HepG2 (cell line): ENCODE results near the gene TAS2R1. TPM values are rescaled to one million over a fixed set of nuclear protein-coding genes. Genes with fewer than 3 reads are reported as not detected.

Experiments used
- ATAC-seq: fragments of 200-7000 bp; cut with Tn5 transposase; 3 replicates; pipeline ENCODE4 v1.9.1; 2020; ENCODE audit warnings: mild to moderate bottlenecking, moderate library complexity
- BruUV-seq: library from RNA; stranded (reverse); fragments of 400-500 nt; replicated peaks from 2 replicates; lab custom pipeline; 2021; lab: Mats Ljungman, UMichigan
- CTCF ChIA-PET: fragments of 300-600 bp; formaldehyde crosslinking; extraction: SDS; loops from one replicate; lab custom pipeline; 2021; ENCODE audit warnings: low total read pairs, inconsistent platforms, low intra/inter-chr PET ratio; lab: Yijun Ruan, JAX
- POLR2A ChIA-PET: fragments of 350-600 bp; sonication (Branson Sonifier 250); formaldehyde crosslinking; loops from one replicate; lab custom pipeline; 2020; ENCODE audit warnings: antibody characterized with exemption, inconsistent platforms; lab: Yijun Ruan, JAX
- DNase-seq: peaks from one replicate; pipeline ENCODE4 v3.0.0-alpha.2; 2015; ENCODE audit warnings: low spot score
- FAIRE-seq: peaks from 3 replicates; lab custom pipeline; 2011; peaks lifted over from hg19 to GRCh38; lab: Jason Lieb, UNC
- H2AFZ ChIP-seq: one replicate; pipeline ENCODE4 v1.6.1; 2011; ENCODE audit warnings: low read length, inconsistent platforms
- H3K27ac ChIP-seq: fragments of 300-600 bp; 3 replicates; pipeline ENCODE4 v1.8.0; 2011; ENCODE audit warnings: mixed run types, mild to moderate bottlenecking, mixed read lengths, low read length, inconsistent platforms; ENCODE audit not compliant: insufficient read depth; ENCODE audit errors: extremely low read length
- H3K27me3 ChIP-seq, 2 experiments: fragments of 200-600 bp in 1 of 2; 2 replicates in 1 of 2; 3 replicates in 1 of 2; pipeline versions ENCODE4 v1.6.0 to v1.8.0; 2011; ENCODE audit warnings: low read length in 2 of 2, mild to moderate bottlenecking in 2 of 2, moderate library complexity in 2 of 2, inconsistent platforms in 1 of 2; ENCODE audit not compliant: insufficient read depth in 2 of 2, control insufficient read depth in 1 of 2
- H3K36me3 ChIP-seq, 2 experiments: fragments of 200-600 bp in 1 of 2; replicated peaks in 1 of 2; 2 replicates in 1 of 2; 3 replicates in 1 of 2; pipeline versions ENCODE4 v1.5.1 to v1.8.0; 2011; ENCODE audit warnings: low read length in 2 of 2, inconsistent platforms in 1 of 2; ENCODE audit not compliant: insufficient read depth in 2 of 2, control insufficient read depth in 1 of 2
- H3K4me1 ChIP-seq: 2 replicates; pipeline ENCODE4 v1.5.1; 2012; ENCODE audit warnings: low read length, inconsistent platforms; ENCODE audit not compliant: insufficient read depth
- H3K4me2 ChIP-seq: 2 replicates; pipeline ENCODE4 v1.6.0; 2011; ENCODE audit warnings: low read depth, low read length, inconsistent platforms
- H3K4me3 ChIP-seq, 3 experiments: fragments of 200-600 bp in 1 of 3; sonication (generic), shearing (Covaris generic) in 1 of 3; replicated peaks in 1 of 3; 2 replicates each; pipeline ENCODE4 v1.5.1; 2011 to 2016; ENCODE audit warnings: low read length in 3 of 3, inconsistent platforms in 2 of 3, low read depth in 2 of 3, mild to moderate bottlenecking in 2 of 3, control low read depth in 1 of 3, mixed read lengths in 1 of 3; ENCODE audit not compliant: insufficient read depth in 1 of 3
- H3K79me2 ChIP-seq: one replicate; pipeline ENCODE4 v1.6.1; 2011; ENCODE audit warnings: low read length, inconsistent platforms; ENCODE audit not compliant: insufficient read depth
- H3K9ac ChIP-seq: 2 replicates; pipeline ENCODE4 v1.6.0; 2011; ENCODE audit warnings: mild to moderate bottlenecking, low read depth, low read length, inconsistent platforms; ENCODE audit not compliant: insufficient read depth
- H3K9me3 ChIP-seq: 2 replicates; pipeline ENCODE4 v1.5.1; 2012; ENCODE audit warnings: mild to moderate bottlenecking, low read length
- H4K20me1 ChIP-seq: 2 replicates; pipeline ENCODE4 v1.6.0; 2011; ENCODE audit warnings: inconsistent platforms, mild to moderate bottlenecking, low read length, moderate library complexity; ENCODE audit not compliant: insufficient read depth
- GATA4 ChIP-seq: sonication (generic); IDR thresholded peaks from 2 replicates; pipeline ENCODE4 v1.6.1; 2016; ENCODE audit warnings: antibody characterized with exemption, low read depth, borderline replicate concordance
- HDAC2 ChIP-seq: sonication (generic); formaldehyde crosslinking; IDR thresholded peaks from 2 replicates; pipeline ENCODE4 v1.4.0; 2020; ENCODE audit warnings: missing genetic modification reagents
- JUN ChIP-seq: sonication (generic); formaldehyde crosslinking; IDR thresholded peaks from 2 replicates; pipeline ENCODE4 v1.4.0; 2020; ENCODE audit warnings: mild to moderate bottlenecking, missing genetic modification reagents
- KAT2B ChIP-seq: fragments of 150-350 bp; IDR thresholded peaks from 2 replicates; pipeline ENCODE4 v1.6.1; 2014; ENCODE audit warnings: low read depth, low read length, borderline replicate concordance
- PAX8 ChIP-seq: sonication (generic); formaldehyde crosslinking; IDR thresholded peaks from 2 replicates; pipeline ENCODE4 v1.8.0; 2022; ENCODE audit warnings: mild to moderate bottlenecking, missing genetic modification reagents, borderline replicate concordance
- RXRA ChIP-seq: sonication (generic); formaldehyde crosslinking; IDR thresholded peaks from 2 replicates; pipeline ENCODE4 v1.5.1; 2020; ENCODE audit warnings: missing genetic modification reagents
- ZFP91 ChIP-seq: sonication (generic); formaldehyde crosslinking; IDR thresholded peaks from 2 replicates; pipeline ENCODE4 v1.9.0; 2022; ENCODE audit warnings: missing genetic modification reagents, mild to moderate bottlenecking, borderline replicate concordance
- ZNF343 ChIP-seq: sonication (generic); formaldehyde crosslinking; IDR thresholded peaks from 2 replicates; pipeline ENCODE4 v1.4.0; 2020; ENCODE audit warnings: mild to moderate bottlenecking, missing genetic modification reagents
- ZNF607 ChIP-seq: sonication (generic); formaldehyde crosslinking; IDR thresholded peaks from 2 replicates; pipeline ENCODE4 v1.5.1; 2020; ENCODE audit warnings: missing genetic modification reagents, mild to moderate bottlenecking, borderline replicate concordance
- ZNF660 ChIP-seq: sonication (generic); formaldehyde crosslinking; IDR thresholded peaks from 2 replicates; pipeline ENCODE4 v1.5.1; 2020; ENCODE audit warnings: mild to moderate bottlenecking, low read depth, missing genetic modification reagents, borderline replicate concordance
- ZUFSP ChIP-seq: sonication (generic); formaldehyde crosslinking; IDR thresholded peaks from 2 replicates; pipeline ENCODE4 v1.9.0; 2021; ENCODE audit warnings: missing genetic modification reagents, mild to moderate bottlenecking, borderline replicate concordance
- WGBS: methylation state at CpG from one replicate; pipeline ENCODE4 v1.1.6; 2017; ENCODE audit warnings: low lambda C conversion rate; 5-methylcytosine and 5-hydroxymethylcytosine counted together
- in situ Hi-C: cut with HindIII; loops from 2 replicates; pipeline ENCODE4 v1.10.0; 2017; ENCODE audit warnings: low pct_unique_long_range_greater_than_20kb; ENCODE audit not compliant: extremely low pct_ligation_motif_present
- intact Hi-C: fragments of 100-400 bp; cut with micrococcal nuclease; formaldehyde crosslinking; loops from one replicate; pipeline ENCODE4 v1.10.0; 2022; ENCODE audit not compliant: unreplicated experiment
- polyA plus RNA-seq, 8 experiments: library from polyadenylated mRNA; depleted of rRNA in 3 of 8; stranded (reverse) in 7 of 8; unstranded in 1 of 8; fragments of >200 nt; fragmentation: Illumina TruSeq in 4 of 8; extraction: Trizol in 4 of 8; gene quantifications; 2 replicates each; pipeline versions ENCODE4 v1.2.1 to v1.2.3, GENCODE V29; 2011 to 2016; ENCODE audit warnings: low read depth in 4 of 8, missing spikeins in 1 of 8, mixed read lengths in 1 of 8; ENCODE audit not compliant: insufficient read depth in 1 of 8
- total RNA-seq, 5 experiments: library from RNA; depleted of rRNA; stranded (reverse); fragments of >200 nt; fragmentation: Illumina TruSeq; extraction: Trizol; gene quantifications; 2 replicates each; pipeline ENCODE4 v1.2.3, GENCODE V29; 2016; ENCODE audit warnings: low read depth in 1 of 5

The TAS2R1 gene
- total and polyA plus RNA-seq, 2 of the 13 experiments (the other 11 are each of a cell fraction or from before 2014, with no cell fraction given): not detected

GRCh38 chr5:9610969-9611368 lies 19.2 kb downstream of the TAS2R1 start (continued):
- TF ChIP-seq ZFP91 (CRISPR knock-in tag): no peak
- TF ChIP-seq RXRA (CRISPR knock-in tag): no peak

GRCh38 chr5:9610364-9610763 lies 19.8 kb downstream of the TAS2R1 start:
- no TSS peak for BruUV-seq
- Histone ChIP-seq H3K4me2 (no peak overlapping the region), H3K27me3 (no peaks in the 10 kb centered on the region), H3K27ac (no peak overlapping the region), H3K36me3 (no peaks in the 10 kb centered on the region), H4K20me1 (no peaks in the 10 kb centered on the region), H3K9me3 (no peaks in the 10 kb centered on the region), H2AFZ (no peak overlapping the region), H3K4me1 (no peaks in the 10 kb centered on the region), H3K9ac (no peak overlapping the region), H3K4me3 (no peak overlapping the region), H3K79me2 (no peaks in the 10 kb centered on the region)
- ATAC-seq (no peak), DNase-seq (no peak), FAIRE-seq (no peak)
- ChIA-PET POLR2A (no interaction called here), CTCF (no interaction called here)
- no peak for TF ChIP-seq GATA4
- TF ChIP-seq ZNF607 (CRISPR knock-in tag): no peak
- TF ChIP-seq ZNF660 (CRISPR knock-in tag): no peak
- TF ChIP-seq HDAC2: no peak
- no peak for TF ChIP-seq JUN
- no peak for TF ChIP-seq ZNF343 (CRISPR knock-in tag)
- TF ChIP-seq PAX8: no peak
- no peak for TF ChIP-seq KAT2B
- no peak for TF ChIP-seq ZUFSP
- in situ Hi-C loops: no loop called here
- intact Hi-C loops: no loop called here
- 0% methylated on average over 1 of the region's 1 CpG for WGBS
